ENCODE data around the gene WDR75. TPM values are rescaled to one million over a fixed set of nuclear protein-coding genes. Genes with fewer than 3 reads are reported as not detected.

The WDR75 gene
- total and polyA plus RNA-seq, 2 of the 13 experiments (the other 11 are each of a cell fraction or from before 2014, with no cell fraction given) = 63.0 to 74.1 TPM

DNA sequence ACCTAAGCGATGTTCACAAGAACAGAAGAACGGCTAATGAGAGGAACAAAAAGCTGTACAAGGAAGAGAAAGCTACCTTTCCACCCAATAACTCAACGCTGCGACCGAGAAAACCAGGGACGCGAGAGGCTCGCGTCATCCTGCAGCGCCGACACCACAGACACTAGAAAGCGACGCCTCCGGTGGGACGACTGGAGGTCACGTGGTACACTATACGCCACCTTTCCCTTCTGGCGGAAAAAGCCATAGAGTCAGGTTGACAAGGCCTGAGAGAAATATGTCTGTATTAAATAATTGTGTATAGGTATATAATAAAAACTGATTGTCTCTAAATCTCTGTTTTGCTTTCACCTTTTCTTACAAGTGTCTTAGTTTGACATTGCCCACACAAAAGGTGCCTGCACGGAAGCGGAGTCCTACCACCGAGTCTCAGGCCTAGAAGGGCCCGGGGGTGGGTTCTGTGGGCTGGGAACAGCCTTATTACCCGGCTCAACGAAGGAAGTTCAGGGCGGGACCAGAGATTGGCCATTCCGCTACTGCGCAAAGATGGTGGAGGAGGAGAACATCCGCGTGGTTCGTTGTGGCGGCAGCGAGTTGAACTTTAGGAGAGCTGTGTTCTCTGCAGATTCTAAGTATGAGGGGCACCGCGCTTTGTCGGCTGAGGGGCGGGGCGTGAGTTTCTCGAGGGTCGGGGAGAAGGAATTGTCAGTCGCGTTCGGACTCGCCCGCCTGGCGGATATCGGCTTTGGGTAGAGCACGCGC lies at the start of gene WDR75 (continued):
- TF ChIP-seq REXO4 (CRISPR knock-in tag; IDR thresholded peaks at IDR 0.05; ENCODE audit: borderline replicate concordance) (no peak), MAF1 (CRISPR knock-in tag; IDR thresholded peaks at IDR 0.05; ENCODE audit: borderline replicate concordance) (no peak; the same call in 1 of the 2 replicates), ZSCAN21 (CRISPR knock-in tag; IDR thresholded peaks at IDR 0.05; ENCODE audit: borderline replicate concordance) (peak; percentile 76), ZNF382 (CRISPR knock-in tag; IDR thresholded peaks at IDR 0.05; ENCODE audit: borderline replicate concordance) (no peak), RELA (CRISPR knock-in tag; IDR thresholded peaks at IDR 0.05) (no peak), ZNF234 (CRISPR knock-in tag; conservative IDR thresholded peaks at IDR 0.05) (no peak), ZNF562 (CRISPR knock-in tag; IDR thresholded peaks at IDR 0.05; ENCODE audit: borderline replicate concordance) (no peak), KDM6A (CRISPR knock-in tag; IDR thresholded peaks at IDR 0.05; ENCODE audit: low read depth) (no peak), SMYD3 (CRISPR knock-in tag; IDR thresholded peaks at IDR 0.05) (0 out of 2 replicates have a peak, but pooled peaks have one; percentile 15), ZNF766 (CRISPR knock-in tag; IDR thresholded peaks at IDR 0.05; ENCODE audit: borderline replicate concordance) (peak; percentile 84), SMARCE1 (IDR thresholded peaks at IDR 0.05; ENCODE audit: borderline replicate concordance) (no peak), FLYWCH1 (CRISPR knock-in tag; IDR thresholded peaks at IDR 0.05) (no peak), CREB1 (IDR thresholded peaks at IDR 0.05) (peak; percentile 98), CREB1 (CRISPR knock-in tag; IDR thresholded peaks at IDR 0.05) (peak; percentile 100), SOX13 (IDR thresholded peaks at IDR 0.05) (0 out of 2 replicates have a peak, but pooled peaks have one; percentile 8), SOX13 (CRISPR knock-in tag; conservative IDR thresholded peaks at IDR 0.05 in 1 of 2, IDR thresholded peaks at IDR 0.05 in 1 of 2) (peak in 1 of 2 experiments; percentile 46; a peak in 2 of 4 replicates), NFKB2 (CRISPR knock-in tag; IDR thresholded peaks at IDR 0.05; ENCODE audit: borderline replicate concordance) (peak; percentile 89), ZIK1 (CRISPR knock-in tag; IDR thresholded peaks at IDR 0.05; ENCODE audit: borderline replicate concordance, low read depth) (0 out of 2 replicates have a peak, but pooled peaks have one; percentile 67), NR1H2 (CRISPR knock-in tag; IDR thresholded peaks at IDR 0.05; ENCODE audit: borderline replicate concordance, low read depth) (no peak), ZNF263 (CRISPR knock-in tag; IDR thresholded peaks at IDR 0.05) (peak; percentile 36; the same call in 1 of the 2 replicates), TCF7L2 (IDR thresholded peaks at IDR 0.05; ENCODE audit: low read depth, low read length) (no peak), RFX1 (IDR thresholded peaks at IDR 0.05) (no peak), ZBTB21 (CRISPR knock-in tag; IDR thresholded peaks at IDR 0.05) (no peak; the same call in 1 of the 2 replicates)
- TF ChIP-seq, protein P1, sequence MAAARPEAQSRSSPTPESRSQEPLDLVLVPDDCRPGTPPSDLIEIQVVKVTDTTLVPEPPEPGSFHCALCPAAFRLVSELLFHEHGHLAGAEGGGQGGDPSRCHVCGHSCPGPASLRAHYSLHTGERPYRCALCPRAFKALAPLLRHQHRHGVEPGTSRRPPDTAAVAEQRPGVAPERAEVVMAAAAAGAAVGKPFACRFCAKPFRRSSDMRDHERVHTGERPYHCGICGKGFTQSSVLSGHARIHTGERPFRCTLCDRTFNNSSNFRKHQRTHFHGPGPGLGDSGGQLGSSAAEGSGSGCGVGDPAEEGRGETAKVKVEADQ (CRISPR knock-in tag; IDR thresholded peaks at IDR 0.05; ENCODE audit: borderline replicate concordance) = no peak; the same call in 1 of the 2 replicates
- TF ChIP-seq, protein P2, sequence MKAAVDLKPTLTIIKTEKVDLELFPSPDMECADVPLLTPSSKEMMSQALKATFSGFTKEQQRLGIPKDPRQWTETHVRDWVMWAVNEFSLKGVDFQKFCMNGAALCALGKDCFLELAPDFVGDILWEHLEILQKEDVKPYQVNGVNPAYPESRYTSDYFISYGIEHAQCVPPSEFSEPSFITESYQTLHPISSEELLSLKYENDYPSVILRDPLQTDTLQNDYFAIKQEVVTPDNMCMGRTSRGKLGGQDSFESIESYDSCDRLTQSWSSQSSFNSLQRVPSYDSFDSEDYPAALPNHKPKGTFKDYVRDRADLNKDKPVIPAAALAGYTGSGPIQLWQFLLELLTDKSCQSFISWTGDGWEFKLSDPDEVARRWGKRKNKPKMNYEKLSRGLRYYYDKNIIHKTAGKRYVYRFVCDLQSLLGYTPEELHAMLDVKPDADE (CRISPR knock-in tag; IDR thresholded peaks at IDR 0.05) = peak; percentile 32; the same call in 1 of the 2 replicates
- TF ChIP-seq, protein P3, sequence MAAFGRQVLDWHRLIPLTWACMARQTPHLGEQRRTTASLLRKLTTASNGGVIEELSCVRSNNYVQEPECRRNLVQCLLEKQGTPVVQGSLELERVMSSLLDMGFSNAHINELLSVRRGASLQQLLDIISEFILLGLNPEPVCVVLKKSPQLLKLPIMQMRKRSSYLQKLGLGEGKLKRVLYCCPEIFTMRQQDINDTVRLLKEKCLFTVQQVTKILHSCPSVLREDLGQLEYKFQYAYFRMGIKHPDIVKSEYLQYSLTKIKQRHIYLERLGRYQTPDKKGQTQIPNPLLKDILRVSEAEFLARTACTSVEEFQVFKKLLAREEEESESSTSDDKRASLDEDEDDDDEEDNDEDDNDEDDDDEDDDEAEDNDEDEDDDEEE (CRISPR knock-in tag; IDR thresholded peaks at IDR 0.05) = peak; percentile 14
- TF ChIP-seq, protein P4, sequence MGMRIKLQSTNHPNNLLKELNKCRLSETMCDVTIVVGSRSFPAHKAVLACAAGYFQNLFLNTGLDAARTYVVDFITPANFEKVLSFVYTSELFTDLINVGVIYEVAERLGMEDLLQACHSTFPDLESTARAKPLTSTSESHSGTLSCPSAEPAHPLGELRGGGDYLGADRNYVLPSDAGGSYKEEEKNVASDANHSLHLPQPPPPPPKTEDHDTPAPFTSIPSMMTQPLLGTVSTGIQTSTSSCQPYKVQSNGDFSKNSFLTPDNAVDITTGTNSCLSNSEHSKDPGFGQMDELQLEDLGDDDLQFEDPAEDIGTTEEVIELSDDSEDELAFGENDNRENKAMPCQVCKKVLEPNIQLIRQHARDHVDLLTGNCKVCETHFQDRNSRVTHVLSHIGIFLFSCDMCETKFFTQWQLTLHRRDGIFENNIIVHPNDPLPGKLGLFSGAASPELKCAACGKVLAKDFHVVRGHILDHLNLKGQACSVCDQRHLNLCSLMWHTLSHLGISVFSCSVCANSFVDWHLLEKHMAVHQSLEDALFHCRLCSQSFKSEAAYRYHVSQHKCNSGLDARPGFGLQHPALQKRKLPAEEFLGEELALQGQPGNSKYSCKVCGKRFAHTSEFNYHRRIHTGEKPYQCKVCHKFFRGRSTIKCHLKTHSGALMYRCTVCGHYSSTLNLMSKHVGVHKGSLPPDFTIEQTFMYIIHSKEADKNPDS (CRISPR knock-in tag; IDR thresholded peaks at IDR 0.05) = no peak
